Activated naive CD4-positive, alpha-beta T cell treated with anti-CD3 and anti-CD28 coated beads for 36 hours (primary cell): Measurements from ENCODE around the gene CAMTA1. TPM values are rescaled to one million over a fixed set of nuclear protein-coding genes. Genes with fewer than 3 reads are reported as not detected.
"Not testable (repeated sequence)": the region's sequence is repeated elsewhere in the genome, so short reads cannot be mapped to it uniquely, and the experiment has no call there.

Experiments used
- CTCF ChIA-PET: fragments of 350-600 bp; sonication (Branson Sonifier 250); formaldehyde crosslinking; loops from one replicate; lab custom pipeline; 2021; ENCODE audit warnings: antibody characterized with exemption; lab: Charles Lee
- DNase-seq: peaks from one replicate; pipeline ENCODE4 v3.0.0-alpha.2; 2020
- H3K27ac Mint-ChIP-seq: one replicate; pipeline ENCODE4 v1.8.0; 2021; ENCODE audit warnings: mild to moderate bottlenecking, mixed read lengths
- H3K27me3 Mint-ChIP-seq: one replicate; pipeline ENCODE4 v1.8.0; 2021; ENCODE audit warnings: low read depth, mixed read lengths
- H3K36me3 Mint-ChIP-seq: one replicate; pipeline ENCODE4 v1.8.0; 2021; ENCODE audit warnings: low read depth, mixed read lengths
- H3K4me1 Mint-ChIP-seq: one replicate; pipeline ENCODE4 v1.8.0; 2021; ENCODE audit warnings: low read depth, mixed read lengths
- H3K4me3 Mint-ChIP-seq: one replicate; pipeline ENCODE4 v1.8.0; 2021; ENCODE audit warnings: mild to moderate bottlenecking, moderate library complexity, mixed read lengths
- H3K9me3 Mint-ChIP-seq: one replicate; pipeline ENCODE4 v1.8.0; 2021; ENCODE audit warnings: mixed read lengths
- intact Hi-C: fragments of 100-400 bp; cut with micrococcal nuclease; formaldehyde crosslinking; loops from one replicate; pipeline ENCODE4 v1.15.1; 2023
- total RNA-seq, 2 experiments: library from RNA; stranded (reverse); gene quantifications; one replicate each; pipeline ENCODE4 v1.2.3, GENCODE V29; 2021

Gene CAMTA1
- total RNA-seq, 2 experiments from 2014 or later = 61.5 to 70.9 TPM

DNA sequence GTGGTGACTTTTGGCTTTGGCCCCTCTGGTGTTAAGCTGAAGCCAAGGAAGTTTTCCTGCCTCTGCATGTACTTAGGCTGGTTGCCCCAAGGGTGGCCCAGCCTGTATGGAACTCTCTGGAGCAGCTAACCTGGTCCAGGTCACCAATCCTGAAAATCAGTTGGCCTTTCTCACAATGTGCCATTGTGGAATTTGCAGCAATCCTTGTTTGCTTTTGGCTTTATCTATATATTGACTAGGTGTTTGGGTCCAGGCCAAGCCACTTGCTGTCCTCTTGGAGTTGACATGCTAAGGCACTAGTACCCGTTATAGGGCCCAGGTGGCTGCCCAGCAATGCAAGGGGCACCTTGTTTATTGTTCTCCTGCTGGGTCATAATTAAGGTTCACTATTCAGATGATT is 124.6 kb downstream of the CAMTA1 start:
- Mint-ChIP-seq H3K4me3 (no peak overlapping the region), H3K4me1 (no peaks in the 10 kb centered on the region), H3K36me3 (peaks cover 2% of the 10 kb centered on the region), H3K27ac (no peak overlapping the region), H3K9me3 (no peaks in the 10 kb centered on the region), H3K27me3 (peaks cover 15% of the 10 kb centered on the region)
- intact Hi-C loops = no loop called here
- CTCF ChIA-PET = no interaction called here
- no peak for DNase-seq

DNA sequence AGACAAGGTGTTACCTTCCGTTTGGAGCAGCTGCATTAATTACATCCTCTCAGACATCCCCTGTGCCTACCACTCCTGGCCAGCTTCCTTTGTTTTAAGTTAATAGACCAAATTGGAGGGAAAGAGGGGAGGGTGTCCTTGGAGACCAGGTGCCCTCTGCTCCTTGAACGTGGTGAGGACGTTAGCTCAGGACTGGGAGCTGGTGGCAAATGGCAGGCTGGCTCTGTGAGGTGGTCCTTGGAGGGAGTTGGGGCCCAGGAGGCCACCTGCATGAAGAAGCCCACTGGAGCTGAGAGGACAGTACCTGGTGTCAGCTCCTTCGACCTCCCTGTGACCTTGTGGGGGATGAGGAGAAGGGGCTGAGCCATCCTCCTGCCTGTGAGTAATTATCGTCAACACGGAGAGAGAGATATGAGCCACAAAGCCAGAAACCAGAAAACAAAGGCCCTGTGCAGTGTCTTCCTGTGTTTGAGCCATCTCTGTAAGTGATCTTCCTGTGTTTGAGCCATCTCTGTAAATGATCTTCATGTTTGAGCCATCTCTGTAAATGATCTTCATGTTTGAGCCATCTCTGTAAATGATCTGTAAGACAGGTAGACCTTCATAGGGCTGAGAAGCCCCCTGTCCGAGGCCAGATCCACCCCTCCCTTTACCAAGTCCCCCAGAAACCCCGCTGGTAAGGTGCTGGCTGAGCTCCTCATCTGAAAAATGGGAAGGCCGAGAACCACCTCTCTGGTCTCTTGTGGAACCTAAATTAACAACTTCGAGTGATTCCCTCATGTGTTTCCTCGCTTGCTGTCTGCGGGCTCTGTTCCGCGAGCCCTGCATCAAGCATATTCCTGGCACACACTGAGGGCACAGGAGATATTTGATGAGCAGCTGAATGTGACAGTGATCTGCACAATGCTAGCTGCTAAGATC is 126.0 kb downstream of the CAMTA1 start:
- H3K4me1 Mint-ChIP-seq = no peaks in the 10 kb centered on the region
- H3K4me3 Mint-ChIP-seq = no peak overlapping the region
- DNase-seq = no peak
- H3K27ac Mint-ChIP-seq = no peak overlapping the region
- peaks cover 20% of the 10 kb centered on the region for H3K27me3 Mint-ChIP-seq
- H3K9me3 Mint-ChIP-seq = no peaks in the 10 kb centered on the region
- intact Hi-C loops = no loop called here
- H3K36me3 Mint-ChIP-seq = peaks cover 2% of the 10 kb centered on the region
- CTCF ChIA-PET = interaction anchor here (0.8 kb wide), 1 partner anchor 10 kb away, joined by 4 read pairs; no protein-coding TSS in a partner anchor

DNA sequence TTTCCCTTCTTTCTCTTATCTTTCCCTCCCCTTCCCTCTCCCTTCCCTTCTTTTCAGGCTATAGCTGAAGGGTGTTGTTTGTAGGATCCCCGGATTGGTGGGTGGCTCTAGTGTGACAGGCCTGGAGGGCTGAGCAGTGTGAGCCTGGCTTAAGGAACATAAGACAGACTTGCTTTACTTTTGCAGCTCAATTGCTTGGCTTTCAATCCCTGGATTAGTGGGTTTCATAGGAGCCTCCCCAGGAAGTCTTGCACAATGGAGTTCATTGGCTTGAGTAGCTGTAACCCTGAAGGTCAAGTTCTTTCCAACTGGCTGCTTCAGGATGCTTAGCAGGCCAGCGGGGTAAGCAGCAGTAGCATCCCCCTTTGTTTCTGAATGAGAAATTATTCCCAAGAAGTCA is 126.7 kb downstream of the CAMTA1 start:
- H3K9me3 Mint-ChIP-seq = no peaks in the 10 kb centered on the region
- no peak overlapping the region for H3K4me3 Mint-ChIP-seq
- no peaks in the 10 kb centered on the region for H3K4me1 Mint-ChIP-seq
- H3K27ac Mint-ChIP-seq = no peak overlapping the region
- DNase-seq = no peak
- peaks cover 2% of the 10 kb centered on the region for H3K36me3 Mint-ChIP-seq
- H3K27me3 Mint-ChIP-seq = peaks cover 23% of the 10 kb centered on the region
- CTCF ChIA-PET = no interaction called here
- intact Hi-C loops = no loop called here

DNA sequence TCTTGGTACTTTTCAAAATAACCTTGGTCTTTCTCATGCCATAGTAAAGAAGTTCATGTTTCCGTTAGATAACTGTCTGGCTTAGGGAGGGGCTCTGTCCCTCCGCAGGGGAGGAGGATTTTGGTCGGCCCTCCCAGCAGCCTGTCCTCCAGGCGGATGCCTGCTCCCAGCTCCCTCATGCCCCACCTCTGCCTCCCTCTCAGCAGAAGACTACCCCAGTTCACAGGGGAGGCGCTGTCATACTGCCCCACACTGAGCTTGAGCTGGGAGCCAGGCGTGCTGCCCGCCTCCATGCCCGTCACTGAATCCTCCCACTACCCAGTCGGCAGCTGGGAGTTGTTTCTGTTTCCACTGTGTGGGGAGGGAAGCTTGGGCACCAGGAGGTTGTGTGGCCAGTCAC is 127.3 kb downstream of the CAMTA1 start:
- no peak overlapping the region for H3K27ac Mint-ChIP-seq
- no peaks in the 10 kb centered on the region for H3K9me3 Mint-ChIP-seq
- H3K36me3 Mint-ChIP-seq = peaks cover 2% of the 10 kb centered on the region
- no peaks in the 10 kb centered on the region for H3K4me1 Mint-ChIP-seq
- peaks cover 23% of the 10 kb centered on the region for H3K27me3 Mint-ChIP-seq
- CTCF ChIA-PET = no interaction called here
- intact Hi-C loops = no loop called here
- no peak for DNase-seq
- no peak overlapping the region for H3K4me3 Mint-ChIP-seq

DNA sequence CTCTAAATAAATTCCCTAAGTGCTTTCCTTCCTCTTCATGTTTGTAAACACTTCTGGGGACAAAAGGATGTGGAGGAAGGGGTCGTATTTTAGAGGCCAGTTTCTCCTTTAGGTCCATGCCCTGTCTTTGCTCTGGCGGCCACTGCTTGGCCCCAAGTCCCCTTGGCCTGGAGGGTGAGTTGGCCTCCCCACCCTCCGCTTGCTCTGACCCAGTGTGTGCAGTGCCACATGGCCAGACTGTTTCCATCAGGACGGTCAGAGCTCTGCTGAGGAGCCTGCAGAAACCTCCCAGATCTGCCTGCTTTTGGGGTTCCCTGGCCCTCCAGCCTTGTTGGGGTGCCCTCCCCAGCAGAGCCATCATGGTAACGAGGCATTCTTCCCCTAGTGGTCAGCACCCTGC is 127.8 kb downstream of the CAMTA1 start:
- CTCF ChIA-PET = no interaction called here
- H3K27me3 Mint-ChIP-seq = peaks cover 23% of the 10 kb centered on the region
- H3K9me3 Mint-ChIP-seq = no peaks in the 10 kb centered on the region
- intact Hi-C loops = no loop called here
- no peak overlapping the region for H3K4me3 Mint-ChIP-seq
- no peak overlapping the region for H3K27ac Mint-ChIP-seq
- peaks cover 2% of the 10 kb centered on the region for H3K36me3 Mint-ChIP-seq
- DNase-seq = no peak
- H3K4me1 Mint-ChIP-seq = no peaks in the 10 kb centered on the region

DNA sequence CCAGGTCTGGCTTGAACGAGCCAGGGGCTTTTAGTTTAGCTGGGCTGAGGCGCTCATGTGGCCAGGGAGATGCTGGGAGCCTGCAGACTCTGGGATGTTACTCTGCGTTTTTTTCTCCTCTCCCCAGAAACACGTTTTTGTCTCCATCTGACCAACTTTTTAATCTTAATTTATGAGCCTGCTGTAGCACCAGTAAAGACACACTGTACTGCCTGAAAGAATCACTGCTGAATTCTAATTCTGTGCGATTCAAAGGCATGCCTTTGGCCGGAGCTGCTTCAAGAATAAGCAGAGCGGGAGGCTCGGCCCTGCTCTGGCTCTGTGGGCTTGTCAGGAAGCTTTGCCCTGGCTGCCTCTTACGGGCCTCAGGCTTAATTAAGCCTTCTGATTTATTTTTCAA is 129.5 kb downstream of the CAMTA1 start:
- H3K4me3 Mint-ChIP-seq = no peak overlapping the region
- CTCF ChIA-PET = no interaction called here

DNA sequence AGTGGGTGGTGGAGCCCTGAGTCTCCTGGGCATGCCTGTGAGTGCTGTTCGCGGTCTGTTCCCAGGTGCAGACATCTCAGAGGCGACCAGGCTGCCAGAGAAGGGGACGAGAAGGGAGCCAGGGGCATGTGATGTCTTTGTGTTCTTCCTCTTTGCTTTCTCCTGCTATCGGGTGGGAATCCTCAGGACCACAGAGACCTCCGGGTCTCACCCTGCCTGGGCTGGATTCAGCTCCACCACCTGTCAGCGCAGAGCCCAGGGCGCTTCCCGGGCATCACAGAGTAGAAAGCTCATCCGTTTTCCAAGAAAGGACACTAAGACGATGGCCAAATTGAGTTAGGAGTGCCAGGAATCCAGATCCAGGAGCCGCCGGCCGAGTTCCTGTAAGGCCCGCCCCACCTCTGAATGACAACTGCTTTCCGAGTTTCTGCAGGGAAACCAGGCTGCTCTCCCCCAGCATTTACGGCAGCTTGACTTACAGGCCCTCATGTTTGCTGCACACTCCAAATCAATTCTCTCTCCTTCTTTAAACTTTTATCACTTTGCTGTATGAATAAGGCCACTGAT is 130.8 kb downstream of the CAMTA1 start:
- Mint-ChIP-seq H3K9me3 (no peaks in the 10 kb centered on the region), H3K4me1 (no peaks in the 10 kb centered on the region), H3K27me3 (peaks cover 19% of the 10 kb centered on the region), H3K4me3 (no peak overlapping the region), H3K36me3 (peaks cover 2% of the 10 kb centered on the region), H3K27ac (no peak overlapping the region)
- intact Hi-C loops = no loop called here
- no peak for DNase-seq
- CTCF ChIA-PET = interaction anchor here (0.6 kb wide), 1 partner anchor 196 kb away, joined by 3 read pairs; no protein-coding TSS in a partner anchor

More for the DNA sequence above, 129.5 kb downstream of the CAMTA1 start:
- Mint-ChIP-seq H3K36me3 (peaks cover 2% of the 10 kb centered on the region), H3K9me3 (no peaks in the 10 kb centered on the region), H3K4me1 (no peaks in the 10 kb centered on the region), H3K27ac (no peak overlapping the region), H3K27me3 (peaks cover 23% of the 10 kb centered on the region)
- intact Hi-C loops = no loop called here
- no peak for DNase-seq

DNA sequence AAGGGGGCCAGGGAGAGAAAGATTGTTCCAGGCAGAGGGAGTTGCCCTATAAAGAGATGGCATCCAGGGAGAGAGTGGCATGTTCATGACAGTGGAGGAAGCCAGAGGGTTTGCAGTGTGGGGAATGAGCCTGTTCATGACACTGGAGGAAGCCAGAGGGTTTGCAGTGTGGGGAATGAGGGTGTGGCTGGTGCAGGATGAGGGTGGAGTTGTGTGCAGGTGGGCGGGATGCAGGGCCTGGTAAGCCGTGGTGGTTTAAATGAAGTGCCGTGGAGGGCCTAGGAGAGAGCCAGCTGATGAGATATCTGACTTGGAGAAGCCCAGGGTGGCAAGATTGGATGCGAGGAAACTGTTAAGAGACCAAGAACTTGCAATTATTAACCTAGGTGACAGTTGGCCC is 131.8 kb downstream of the CAMTA1 start:
- Mint-ChIP-seq H3K4me1 (no peaks in the 10 kb centered on the region), H3K9me3 (no peaks in the 10 kb centered on the region), H3K36me3 (peaks cover 2% of the 10 kb centered on the region), H3K27me3 (peaks cover 15% of the 10 kb centered on the region), H3K27ac (no peak overlapping the region), H3K4me3 (no peak overlapping the region)
- DNase-seq = no peak
- CTCF ChIA-PET = no interaction called here
- intact Hi-C loops = no loop called here

DNA sequence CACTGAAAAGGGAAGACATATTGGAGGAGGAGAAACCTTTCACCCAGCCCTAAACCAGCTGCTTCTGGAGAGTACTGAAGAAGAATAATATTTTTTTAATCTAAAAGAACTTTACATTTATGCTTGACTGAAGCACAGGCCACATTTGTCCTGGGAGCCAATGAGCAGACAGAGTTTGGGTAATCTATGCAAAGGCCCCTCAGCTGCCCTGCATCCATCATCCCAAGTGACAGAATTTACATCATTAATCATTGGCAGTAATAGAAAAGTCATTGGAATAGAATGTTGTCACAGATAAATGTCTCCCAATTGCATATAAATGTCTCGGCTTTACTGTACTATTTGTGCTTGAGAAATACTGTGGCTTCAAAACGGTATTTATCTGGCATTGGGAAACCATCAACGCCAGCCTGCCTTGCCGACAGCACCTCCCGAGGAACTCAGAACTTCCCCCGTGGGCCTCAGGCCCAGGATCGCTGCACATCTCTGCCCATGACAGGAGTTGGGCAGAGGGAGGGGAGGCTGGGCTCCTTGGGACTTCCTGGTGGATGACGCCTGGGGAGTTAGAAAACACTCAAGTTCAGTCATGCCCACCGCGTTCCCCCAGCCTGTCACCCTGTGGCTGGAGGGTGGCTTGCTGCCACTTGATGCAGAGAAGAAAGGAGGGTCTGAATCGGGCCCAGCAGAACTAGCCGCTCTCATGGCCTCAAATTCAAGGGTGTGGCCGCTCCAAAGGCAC is 133.1 kb downstream of the CAMTA1 start:
- CTCF ChIA-PET = interaction anchor here (0.7 kb wide), 1 partner anchor 278 kb away, joined by 3 read pairs; no protein-coding TSS in a partner anchor
- intact Hi-C loops = no loop called here
- Mint-ChIP-seq H3K27ac (no peak overlapping the region), H3K27me3 (peaks cover 12% of the 10 kb centered on the region), H3K36me3 (peaks cover 2% of the 10 kb centered on the region), H3K9me3 (no peaks in the 10 kb centered on the region), H3K4me1 (no peaks in the 10 kb centered on the region), H3K4me3 (no peak overlapping the region)
- no peak for DNase-seq

DNA sequence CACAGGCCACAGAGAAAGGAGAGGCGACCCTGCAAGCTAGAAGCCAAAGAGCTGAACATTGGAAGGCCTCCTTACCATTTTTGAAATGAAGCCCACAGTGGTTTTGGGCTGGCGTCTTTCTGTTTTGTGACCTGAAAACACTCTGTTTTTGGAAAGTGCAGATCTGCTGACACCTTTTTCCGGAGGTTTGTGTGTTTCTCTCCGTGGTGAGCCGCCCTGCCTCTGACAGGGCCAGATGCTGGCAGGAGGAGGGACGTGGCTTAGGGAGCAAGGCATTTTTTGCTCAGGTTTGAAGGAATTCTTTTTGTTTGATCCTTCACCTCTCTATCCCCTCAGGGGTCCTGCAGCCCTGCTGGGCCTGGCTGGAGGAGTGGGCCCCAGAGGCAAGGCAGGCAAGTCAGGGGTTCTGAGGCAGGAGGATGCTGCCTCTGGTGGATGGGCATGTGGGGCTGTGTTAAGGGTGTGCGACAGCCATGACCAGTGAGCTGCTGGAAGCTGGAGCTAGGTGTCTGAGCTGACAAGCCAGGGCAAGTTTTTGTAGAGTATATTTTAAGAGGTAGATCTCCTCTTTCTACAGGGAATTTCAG is 133.8 kb downstream of the CAMTA1 start:
- Mint-ChIP-seq H3K27me3 (peaks cover 9% of the 10 kb centered on the region), H3K4me3 (no peak overlapping the region), H3K4me1 (no peaks in the 10 kb centered on the region), H3K36me3 (no peaks in the 10 kb centered on the region), H3K9me3 (no peaks in the 10 kb centered on the region), H3K27ac (no peak overlapping the region)
- DNase-seq = no peak
- CTCF ChIA-PET = interaction anchor here (0.7 kb wide), 1 partner anchor 278 kb away, joined by 3 read pairs; no protein-coding TSS in a partner anchor
- intact Hi-C loops = no loop called here

DNA sequence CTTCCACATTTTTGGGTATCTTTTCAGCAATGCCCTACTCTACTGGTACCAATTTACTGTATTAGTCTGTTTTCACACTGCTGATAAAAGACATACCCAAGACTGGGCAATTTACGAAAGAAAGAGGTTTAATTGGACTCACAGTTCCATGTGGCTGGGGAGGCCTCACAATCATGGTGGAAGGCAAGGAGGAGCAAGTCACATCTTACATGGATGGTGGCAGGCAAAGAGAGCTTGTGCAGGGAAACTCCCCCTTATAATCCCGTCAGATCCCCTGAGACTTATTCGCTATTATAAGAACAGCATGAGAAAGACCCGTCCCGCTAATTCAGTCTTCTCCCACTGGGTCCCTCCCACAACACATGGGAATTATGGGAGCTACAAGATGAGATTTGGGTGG is 136.3 kb downstream of the CAMTA1 start:
- CTCF ChIA-PET = interaction anchor here (0.7 kb wide), 2 partner anchors 11 to 1584 kb away, joined by 3 to 4 read pairs; no protein-coding TSS in a partner anchor
- H3K27ac Mint-ChIP-seq, DNase-seq, H3K4me1 Mint-ChIP-seq, H3K36me3 Mint-ChIP-seq, H3K4me3 Mint-ChIP-seq, intact Hi-C loops, H3K27me3 Mint-ChIP-seq, H3K9me3 Mint-ChIP-seq: not testable (repeated sequence)
